ENCODE data around the gene ARHGAP23.

Gene ARHGAP23

GRCh38 chr17:38540514-38541045, 112.3 kb downstream of the ARHGAP23 start:
- no peak for ATAC-seq
- TF ChIP-seq, protein P1, sequence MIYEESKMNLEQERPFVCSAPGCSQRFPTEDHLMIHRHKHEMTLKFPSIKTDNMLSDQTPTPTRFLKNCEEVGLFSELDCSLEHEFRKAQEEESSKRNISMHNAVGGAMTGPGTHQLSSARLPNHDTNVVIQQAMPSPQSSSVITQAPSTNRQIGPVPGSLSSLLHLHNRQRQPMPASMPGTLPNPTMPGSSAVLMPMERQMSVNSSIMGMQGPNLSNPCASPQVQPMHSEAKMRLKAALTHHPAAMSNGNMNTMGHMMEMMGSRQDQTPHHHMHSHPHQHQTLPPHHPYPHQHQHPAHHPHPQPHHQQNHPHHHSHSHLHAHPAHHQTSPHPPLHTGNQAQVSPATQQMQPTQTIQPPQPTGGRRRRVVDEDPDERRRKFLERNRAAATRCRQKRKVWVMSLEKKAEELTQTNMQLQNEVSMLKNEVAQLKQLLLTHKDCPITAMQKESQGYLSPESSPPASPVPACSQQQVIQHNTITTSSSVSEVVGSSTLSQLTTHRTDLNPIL (CRISPR knock-in tag; IDR thresholded peaks at IDR 0.05; ENCODE audit: low read depth), result no peak
- no peak for TF ChIP-seq PPARA (CRISPR knock-in tag; IDR thresholded peaks at IDR 0.05; ENCODE audit: borderline replicate concordance)
- no peak for TF ChIP-seq TOX (CRISPR knock-in tag; IDR thresholded peaks at IDR 0.05; ENCODE audit: borderline replicate concordance)
- TF ChIP-seq BACH2 (CRISPR knock-in tag; IDR thresholded peaks at IDR 0.05; ENCODE audit: borderline replicate concordance), result no peak

DNA sequence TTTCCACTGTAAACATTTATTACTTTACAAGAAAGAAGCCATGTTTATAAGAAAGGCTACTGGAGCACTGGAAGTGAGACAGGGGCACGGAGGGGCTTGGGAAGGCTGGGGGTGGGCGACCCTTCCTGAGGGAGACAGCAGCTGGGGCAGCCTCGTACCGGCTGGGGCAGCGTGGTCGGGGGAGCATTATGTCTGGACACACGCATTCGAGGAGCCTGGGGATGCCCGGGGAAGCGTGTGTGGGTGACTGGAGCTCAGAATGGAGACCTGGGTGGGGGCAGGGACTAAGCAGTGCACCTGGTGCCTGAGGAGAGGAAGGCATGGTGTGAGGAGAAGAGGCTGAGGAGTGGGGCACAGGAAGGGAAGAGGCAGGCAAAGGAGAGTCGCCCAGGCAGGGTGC, 113.0 kb downstream of the ARHGAP23 start:
- ATAC-seq, result no peak
- TF ChIP-seq OSR1 (CRISPR knock-in tag; IDR thresholded peaks at IDR 0.05) (no peak), ESRRG (CRISPR knock-in tag; IDR thresholded peaks at IDR 0.05) (no peak), SNAI2 (CRISPR knock-in tag; IDR thresholded peaks at IDR 0.05) (no peak), ZFP3 (CRISPR knock-in tag; IDR thresholded peaks at IDR 0.05) (no peak), ZFP30 (CRISPR knock-in tag; IDR thresholded peaks at IDR 0.05) (no peak), TOX (CRISPR knock-in tag; IDR thresholded peaks at IDR 0.05; ENCODE audit: borderline replicate concordance) (no peak), RARB (CRISPR knock-in tag; IDR thresholded peaks at IDR 0.05) (no peak)

DNA sequence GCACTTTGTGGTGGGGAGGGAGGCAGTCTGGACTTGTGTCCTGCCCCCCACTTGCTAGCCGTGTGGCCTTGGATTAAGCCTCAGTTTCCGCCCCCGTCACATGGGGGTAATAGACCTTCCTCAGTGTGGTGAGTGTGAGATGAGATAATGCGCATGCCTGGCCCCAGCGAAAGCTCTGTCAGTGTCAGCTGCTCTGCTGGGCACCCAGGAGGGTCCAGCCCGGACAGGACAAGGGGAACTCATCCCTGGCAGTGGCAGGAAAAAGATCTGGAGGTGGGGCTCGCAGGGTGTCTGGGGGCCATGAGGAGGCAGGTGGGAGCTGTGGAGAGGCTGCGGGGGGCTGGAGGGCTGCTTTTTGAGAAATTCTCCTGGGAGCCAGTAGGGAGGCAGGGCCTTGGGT, 114.0 kb downstream of the ARHGAP23 start:
- TF ChIP-seq, protein P2, sequence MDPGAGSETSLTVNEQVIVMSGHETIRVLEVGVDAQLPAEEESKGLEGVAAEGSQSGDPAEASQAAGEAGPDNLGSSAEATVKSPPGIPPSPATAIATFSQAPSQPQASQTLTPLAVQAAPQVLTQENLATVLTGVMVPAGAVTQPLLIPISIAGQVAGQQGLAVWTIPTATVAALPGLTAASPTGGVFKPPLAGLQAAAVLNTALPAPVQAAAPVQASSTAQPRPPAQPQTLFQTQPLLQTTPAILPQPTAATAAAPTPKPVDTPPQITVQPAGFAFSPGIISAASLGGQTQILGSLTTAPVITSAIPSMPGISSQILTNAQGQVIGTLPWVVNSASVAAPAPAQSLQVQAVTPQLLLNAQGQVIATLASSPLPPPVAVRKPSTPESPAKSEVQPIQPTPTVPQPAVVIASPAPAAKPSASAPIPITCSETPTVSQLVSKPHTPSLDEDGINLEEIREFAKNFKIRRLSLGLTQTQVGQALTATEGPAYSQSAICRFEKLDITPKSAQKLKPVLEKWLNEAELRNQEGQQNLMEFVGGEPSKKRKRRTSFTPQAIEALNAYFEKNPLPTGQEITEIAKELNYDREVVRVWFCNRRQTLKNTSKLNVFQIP (CRISPR knock-in tag; IDR thresholded peaks at IDR 0.05; ENCODE audit: borderline replicate concordance, low read depth), result no peak
- ATAC-seq, result no peak

GRCh38 chr17:38543403-38544174, 115.3 kb downstream of the ARHGAP23 start:
- TF ChIP-seq ZFP30 (CRISPR knock-in tag; IDR thresholded peaks at IDR 0.05) (no peak), CSRNP3 (CRISPR knock-in tag; IDR thresholded peaks at IDR 0.05) (no peak), ZNF565 (CRISPR knock-in tag; conservative IDR thresholded peaks at IDR 0.05; ENCODE audit: low read depth) (no peak), TOX (CRISPR knock-in tag; IDR thresholded peaks at IDR 0.05; ENCODE audit: borderline replicate concordance) (no peak), ZNF70 (CRISPR knock-in tag; IDR thresholded peaks at IDR 0.05) (no peak), CSDC2 (CRISPR knock-in tag; IDR thresholded peaks at IDR 0.05) (no peak), GLIS3 (CRISPR knock-in tag; IDR thresholded peaks at IDR 0.05) (no peak), BACH2 (CRISPR knock-in tag; IDR thresholded peaks at IDR 0.05; ENCODE audit: borderline replicate concordance) (no peak), TCF4 (CRISPR knock-in tag; IDR thresholded peaks at IDR 0.05; ENCODE audit: borderline replicate concordance) (no peak), PATZ1 (CRISPR knock-in tag; IDR thresholded peaks at IDR 0.05; ENCODE audit: borderline replicate concordance) (no peak), ARNTL (CRISPR knock-in tag; IDR thresholded peaks at IDR 0.05; ENCODE audit: borderline replicate concordance, low read depth) (no peak)
- TF ChIP-seq, protein P3, sequence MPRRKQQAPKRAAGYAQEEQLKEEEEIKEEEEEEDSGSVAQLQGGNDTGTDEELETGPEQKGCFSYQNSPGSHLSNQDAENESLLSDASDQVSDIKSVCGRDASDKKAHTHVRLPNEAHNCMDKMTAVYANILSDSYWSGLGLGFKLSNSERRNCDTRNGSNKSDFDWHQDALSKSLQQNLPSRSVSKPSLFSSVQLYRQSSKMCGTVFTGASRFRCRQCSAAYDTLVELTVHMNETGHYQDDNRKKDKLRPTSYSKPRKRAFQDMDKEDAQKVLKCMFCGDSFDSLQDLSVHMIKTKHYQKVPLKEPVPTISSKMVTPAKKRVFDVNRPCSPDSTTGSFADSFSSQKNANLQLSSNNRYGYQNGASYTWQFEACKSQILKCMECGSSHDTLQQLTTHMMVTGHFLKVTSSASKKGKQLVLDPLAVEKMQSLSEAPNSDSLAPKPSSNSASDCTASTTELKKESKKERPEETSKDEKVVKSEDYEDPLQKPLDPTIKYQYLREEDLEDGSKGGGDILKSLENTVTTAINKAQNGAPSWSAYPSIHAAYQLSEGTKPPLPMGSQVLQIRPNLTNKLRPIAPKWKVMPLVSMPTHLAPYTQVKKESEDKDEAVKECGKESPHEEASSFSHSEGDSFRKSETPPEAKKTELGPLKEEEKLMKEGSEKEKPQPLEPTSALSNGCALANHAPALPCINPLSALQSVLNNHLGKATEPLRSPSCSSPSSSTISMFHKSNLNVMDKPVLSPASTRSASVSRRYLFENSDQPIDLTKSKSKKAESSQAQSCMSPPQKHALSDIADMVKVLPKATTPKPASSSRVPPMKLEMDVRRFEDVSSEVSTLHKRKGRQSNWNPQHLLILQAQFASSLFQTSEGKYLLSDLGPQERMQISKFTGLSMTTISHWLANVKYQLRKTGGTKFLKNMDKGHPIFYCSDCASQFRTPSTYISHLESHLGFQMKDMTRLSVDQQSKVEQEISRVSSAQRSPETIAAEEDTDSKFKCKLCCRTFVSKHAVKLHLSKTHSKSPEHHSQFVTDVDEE (CRISPR knock-in tag; IDR thresholded peaks at IDR 0.05), result no peak
- no peak for ATAC-seq

All from SK-N-SH treated with all-trans-retinoic acid at 6 μM for 48 hours (cell line).